DLD1 (cell line): ENCODE results near the gene TMEM53.

Source experiments
- in situ Hi-C: cut with HindIII; loops from 2 replicates; pipeline ENCODE4 v1.10.0; 2017; ENCODE audit warnings: low sequenced_read_pairs

The TMEM53 gene

GRCh38 chr1:44648529-44649250 is 25.6 kb downstream of the TMEM53 start:
- in situ Hi-C loops, result no loop called here

- in situ Hi-C loops, result no loop called here
These were observed 26.4 kb downstream of the TMEM53 start for GRCh38 chr1:44647896-44648295.

- in situ Hi-C loops, result no loop called here
These were observed 27.8 kb downstream of the TMEM53 start for GRCh38 chr1:44646261-44647110.

DNA sequence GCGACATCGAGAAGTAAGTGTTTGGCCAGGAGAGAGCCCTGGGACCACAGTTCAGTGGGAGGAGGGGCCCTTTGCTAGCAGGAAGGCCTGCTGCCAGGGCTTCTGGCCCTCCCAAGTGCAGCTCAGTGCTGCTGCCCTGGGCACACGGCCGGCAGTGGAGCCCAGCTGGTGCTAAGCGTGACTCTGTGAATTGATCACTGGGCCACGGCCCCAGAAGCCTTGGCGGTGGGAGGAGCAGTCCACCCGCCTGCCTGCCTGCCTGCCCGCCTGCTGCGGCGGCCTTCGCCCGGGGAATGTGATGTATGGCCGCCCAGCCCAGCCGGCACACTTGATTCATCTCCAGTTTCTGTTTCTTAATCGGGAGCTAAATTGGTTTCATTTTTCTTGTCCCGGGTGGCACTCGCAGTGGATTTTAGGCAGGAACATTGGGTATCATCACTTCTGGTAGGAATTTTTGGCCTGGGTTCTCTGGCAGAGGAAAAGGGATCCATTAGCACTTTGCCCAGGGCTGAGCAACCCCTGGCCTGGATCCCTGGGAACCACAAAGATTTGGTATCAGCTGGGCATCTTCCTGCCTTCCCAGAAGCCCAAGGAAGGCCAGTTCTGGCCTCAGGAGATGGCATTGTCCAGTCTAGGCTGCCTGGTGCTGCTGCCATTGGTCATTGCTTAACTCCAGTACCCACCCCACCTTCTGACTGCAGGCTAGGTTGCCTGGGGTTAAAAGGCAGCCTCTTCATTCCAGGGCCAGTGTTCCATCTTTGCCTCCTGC is 28.6 kb downstream of the TMEM53 start:
- in situ Hi-C loops, result no loop called here

DNA sequence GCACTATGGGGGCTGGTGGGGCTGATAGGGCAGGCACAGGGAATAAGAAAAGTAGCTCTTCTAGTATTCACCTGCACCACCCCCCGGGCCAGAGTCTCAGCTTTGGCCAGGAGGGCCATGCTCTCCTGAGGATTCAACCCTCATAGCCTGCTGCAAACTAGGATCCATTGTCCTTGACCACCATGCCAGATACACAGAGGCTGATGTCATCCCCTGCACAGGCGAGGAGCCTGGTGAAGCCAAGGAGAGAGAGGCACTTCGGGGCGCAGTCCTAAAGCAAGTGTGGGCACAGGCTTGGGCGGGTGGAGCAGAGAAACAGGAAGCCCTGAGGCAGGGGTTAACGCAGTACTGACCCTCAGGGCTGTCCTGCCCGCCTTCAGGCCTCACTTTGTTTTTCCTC is 29.5 kb downstream of the TMEM53 start:
- in situ Hi-C loops, result no loop called here

- in situ Hi-C loops, result no loop called here
These were observed 30.5 kb downstream of the TMEM53 start for GRCh38 chr1:44643721-44644334.

DNA sequence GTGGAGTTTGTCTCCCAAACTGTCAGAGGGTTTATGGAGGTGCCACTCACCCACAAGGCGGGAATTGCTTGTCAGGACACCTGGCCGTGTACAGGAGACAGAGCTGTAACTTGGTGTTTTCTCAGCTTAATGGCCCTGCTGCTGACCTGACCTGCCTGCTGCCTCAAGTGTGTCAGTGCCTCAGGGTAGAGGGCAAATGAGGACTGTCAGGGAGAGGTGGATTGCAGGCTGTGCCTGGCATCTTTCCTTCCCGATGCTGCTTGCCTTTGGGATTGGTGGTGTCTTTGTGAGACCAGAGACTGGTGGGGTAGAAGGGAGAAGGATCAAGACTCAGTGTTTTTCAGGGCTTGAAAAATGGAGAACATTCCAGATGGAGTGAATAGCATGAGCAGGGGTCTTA is 31.4 kb downstream of the TMEM53 start:
- in situ Hi-C loops, result no loop called here

- in situ Hi-C loops, result no loop called here
These were observed 32.0 kb downstream of the TMEM53 start for GRCh38 chr1:44642255-44642654.

DNA sequence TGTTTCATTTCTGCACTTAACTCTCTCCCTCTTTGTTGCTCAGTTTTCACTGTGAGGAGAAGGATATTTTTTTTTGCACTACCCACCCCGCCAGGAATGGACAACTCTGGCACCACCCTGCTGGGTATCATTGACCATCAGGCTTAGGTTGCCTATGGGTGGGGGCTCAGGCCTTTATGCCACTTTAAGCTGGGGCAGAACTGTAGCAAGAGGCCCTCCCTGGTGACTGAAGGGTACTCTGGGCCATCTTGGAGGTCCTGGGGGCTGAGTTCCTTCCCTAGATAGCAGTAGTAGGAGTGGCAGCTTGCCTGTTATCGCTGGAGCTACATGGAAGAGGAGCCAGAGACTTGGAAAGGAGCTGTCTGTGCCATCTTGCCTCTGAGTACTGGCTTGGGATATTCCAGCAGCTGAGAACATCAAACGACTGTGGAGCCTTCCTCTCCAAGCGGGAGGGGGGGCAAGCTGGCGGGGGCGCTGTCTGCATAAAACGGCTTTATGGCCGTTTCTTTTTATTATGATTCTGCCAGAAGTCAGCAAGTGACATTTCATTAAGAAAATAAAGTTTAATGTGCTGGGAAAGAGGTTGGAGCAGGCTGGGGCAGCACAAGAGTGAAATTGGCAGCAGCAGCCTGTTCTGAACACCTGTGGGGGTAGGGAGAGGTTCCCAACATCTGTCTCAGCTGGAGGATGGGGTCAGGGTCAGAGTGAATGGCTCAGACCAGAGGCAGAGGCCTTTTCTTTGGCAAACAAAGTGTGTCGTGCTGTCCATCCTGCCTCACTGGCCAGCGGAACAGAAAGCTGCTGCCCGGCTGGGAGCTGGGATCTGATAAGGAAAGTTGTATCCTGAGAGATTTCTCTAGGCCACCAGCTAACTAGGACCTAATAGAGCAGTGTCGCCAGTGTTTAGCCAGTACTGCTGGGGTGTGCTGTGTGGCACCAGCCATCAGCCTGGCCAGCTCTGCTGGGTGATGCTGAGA is 32.9 kb downstream of the TMEM53 start:
- in situ Hi-C loops, result no loop called here

GRCh38 chr1:44640200-44640853 is 34.0 kb downstream of the TMEM53 start:
- in situ Hi-C loops, result no loop called here

GRCh38 chr1:44637702-44638411 is 36.4 kb downstream of the TMEM53 start:
- in situ Hi-C loops, result no loop called here

DNA sequence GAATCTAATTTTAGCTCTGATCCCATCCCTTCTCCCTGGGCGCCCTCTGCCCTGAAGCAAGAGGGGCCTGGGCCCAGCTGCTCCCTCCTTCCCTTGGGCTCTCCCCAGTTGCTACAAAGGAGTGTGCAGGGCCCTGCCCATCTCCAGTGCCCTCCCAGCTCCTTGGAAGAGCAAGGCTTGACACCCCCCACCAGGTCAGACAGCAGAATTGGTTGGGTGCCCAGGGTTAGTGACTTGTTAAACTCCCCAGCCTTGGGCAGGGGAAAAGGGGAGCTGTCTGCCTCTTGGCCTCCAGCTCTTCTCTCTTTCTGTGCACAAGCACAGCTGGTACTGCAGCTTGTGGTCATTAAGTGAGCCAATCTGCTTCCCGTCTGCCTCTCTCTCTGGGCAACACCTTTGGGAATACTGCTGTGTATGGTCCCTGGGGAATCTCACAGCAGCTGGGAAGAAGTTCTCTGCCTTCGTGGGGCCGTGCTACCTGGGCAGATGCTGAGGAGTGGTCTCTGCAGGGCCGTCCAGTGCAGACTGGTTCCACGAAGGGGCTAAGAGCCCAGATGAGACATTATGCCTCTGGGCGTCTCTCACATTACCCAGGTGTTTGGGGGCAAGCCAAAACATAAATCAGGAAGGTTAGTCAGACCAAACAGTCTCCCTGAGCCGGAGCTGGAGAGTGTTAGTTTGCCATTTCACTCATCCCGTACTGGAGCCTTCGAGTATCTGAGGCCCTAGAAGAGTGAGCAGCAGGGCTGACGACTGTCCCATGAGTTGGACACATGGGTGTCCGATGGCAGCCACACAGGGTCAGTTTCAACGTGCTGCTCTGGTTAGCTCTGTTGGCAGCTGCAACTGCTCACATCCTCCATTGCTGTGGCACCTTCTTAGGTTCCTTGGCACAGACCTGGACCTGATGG is 37.3 kb downstream of the TMEM53 start:
- in situ Hi-C loops, result no loop called here

DNA sequence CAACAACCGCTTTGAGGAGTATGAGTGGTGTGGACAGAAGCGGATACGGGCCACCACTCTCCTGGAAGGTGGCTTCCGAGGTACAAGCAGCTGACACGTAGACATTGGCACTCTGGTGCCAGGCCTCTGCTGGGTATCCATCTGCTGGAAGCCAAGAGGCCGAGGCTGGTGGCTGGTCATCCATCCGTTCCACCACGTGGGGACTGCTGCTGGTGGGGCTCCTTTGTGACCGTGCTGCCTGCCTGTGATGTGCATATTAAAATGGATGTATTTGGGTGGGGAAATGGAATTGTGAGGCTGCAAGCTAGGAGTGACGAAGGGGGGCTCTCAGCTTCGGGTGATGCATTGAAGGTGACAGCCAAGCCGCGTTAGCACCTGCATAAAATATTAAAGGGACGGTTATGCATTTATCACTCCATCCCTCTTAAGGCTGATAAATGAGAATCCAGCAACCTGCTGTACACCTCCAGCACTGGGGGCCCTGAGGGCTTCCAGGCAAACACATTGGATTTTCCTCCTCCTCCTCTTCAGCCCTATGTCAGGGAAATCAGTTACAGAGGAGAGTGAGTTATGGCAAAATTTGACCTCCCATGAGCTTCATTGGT is 38.1 kb downstream of the TMEM53 start:
- in situ Hi-C loops, result no loop called here

GRCh38 chr1:44635439-44635838 is 38.8 kb downstream of the TMEM53 start:
- in situ Hi-C loops, result no loop called here

GRCh38 chr1:44634606-44635189 is 39.6 kb downstream of the TMEM53 start:
- in situ Hi-C loops, result no loop called here

DNA sequence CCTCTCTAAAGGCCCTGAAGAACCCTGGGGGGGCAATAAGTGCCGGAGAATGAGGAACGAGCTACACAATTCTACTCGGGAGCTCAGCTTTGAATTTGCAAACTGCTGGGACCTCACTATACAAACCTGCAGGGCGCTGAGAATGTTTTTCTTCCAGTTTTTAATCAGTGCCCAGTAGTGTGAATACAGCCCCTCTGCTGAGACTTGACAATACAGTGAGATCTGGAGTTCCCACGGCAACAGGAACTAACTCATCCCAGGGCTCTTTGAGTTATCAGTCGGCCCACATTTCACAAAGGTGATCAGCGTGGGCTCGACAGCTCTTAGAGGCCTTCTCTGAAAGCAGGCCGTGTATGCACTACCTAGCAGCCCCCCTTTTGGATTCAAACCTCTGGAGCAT is 41.7 kb downstream of the TMEM53 start:
- in situ Hi-C loops, result no loop called here
